HepG2 (cell line): Measurements from ENCODE around the gene FNDC3B. TPM values are rescaled to one million over a fixed set of nuclear protein-coding genes. Genes with fewer than 3 reads are reported as not detected.
A peak's percentile ranks its signal among the peaks of the same experiment; 100 is the strongest.

Experiments
- CBX1 ChIP-seq: IDR thresholded peaks from one replicate; pipeline ENCODE4 v1.6.1; 2016; ENCODE audit warnings: antibody characterized with exemption, low read depth
- HES4 ChIP-seq: sonication (generic); formaldehyde crosslinking; IDR thresholded peaks from 2 replicates; pipeline ENCODE4 v1.9.0; 2021; ENCODE audit warnings: mild to moderate bottlenecking, missing genetic modification reagents, borderline replicate concordance
- MNT ChIP-seq: fragments of 450-650 bp; IDR thresholded peaks from 2 replicates; pipeline ENCODE4 v1.6.1; 2016
- PAF1 ChIP-seq: IDR thresholded peaks from 2 replicates; pipeline ENCODE4 v1.6.1; 2016; ENCODE audit warnings: missing genetic modification reagents, missing compliant biosample characterization
- RBM22 ChIP-seq: fragments of 200-400 bp; formaldehyde crosslinking; optimal IDR thresholded peaks from 2 replicates; pipeline ENCODE3; 2017; ENCODE audit warnings: mild to moderate bottlenecking, low read length, moderate library complexity
- ZNF451 ChIP-seq: sonication (generic); formaldehyde crosslinking; IDR thresholded peaks from 2 replicates; pipeline ENCODE4 v1.5.0; 2020; ENCODE audit warnings: mild to moderate bottlenecking, missing genetic modification reagents
- polyA plus RNA-seq, 8 experiments: library from polyadenylated mRNA; depleted of rRNA in 3 of 8; stranded (reverse) in 7 of 8; unstranded in 1 of 8; fragments of >200 nt; fragmentation: Illumina TruSeq in 4 of 8; extraction: Trizol in 4 of 8; gene quantifications; 2 replicates each; pipeline versions ENCODE4 v1.2.1 to v1.2.3, GENCODE V29; 2011 to 2016; ENCODE audit warnings: low read depth in 4 of 8, missing spikeins in 1 of 8, mixed read lengths in 1 of 8; ENCODE audit not compliant: insufficient read depth in 1 of 8
- total RNA-seq, 5 experiments: library from RNA; depleted of rRNA; stranded (reverse); fragments of >200 nt; fragmentation: Illumina TruSeq; extraction: Trizol; gene quantifications; 2 replicates each; pipeline ENCODE4 v1.2.3, GENCODE V29; 2016; ENCODE audit warnings: low read depth in 1 of 5
- TF ChIP-seq, protein P1 (sequence below): IDR thresholded peaks from 2 replicates; pipeline ENCODE4 v1.6.1; 2012; ENCODE audit warnings: low read depth, low read length, improper control_type of control experiment
- TF ChIP-seq, protein P2 (sequence below): sonication (generic); formaldehyde crosslinking; IDR thresholded peaks from 2 replicates; pipeline ENCODE4 v1.5.0; 2020; ENCODE audit warnings: missing genetic modification reagents
- TF ChIP-seq, protein P3 (sequence below): sonication (generic); formaldehyde crosslinking; IDR thresholded peaks from 2 replicates; pipeline ENCODE4 v1.4.0; 2020; ENCODE audit warnings: missing genetic modification reagents, borderline replicate concordance

Gene FNDC3B
- total and polyA plus RNA-seq, 2 of the 13 experiments (the other 11 are each of a cell fraction or from before 2014, with no cell fraction given), result 74.8 to 103 TPM

GRCh38 chr3:172330413-172330812, 291.0 kb downstream of the FNDC3B start (continued):
- TF ChIP-seq, protein P1, sequence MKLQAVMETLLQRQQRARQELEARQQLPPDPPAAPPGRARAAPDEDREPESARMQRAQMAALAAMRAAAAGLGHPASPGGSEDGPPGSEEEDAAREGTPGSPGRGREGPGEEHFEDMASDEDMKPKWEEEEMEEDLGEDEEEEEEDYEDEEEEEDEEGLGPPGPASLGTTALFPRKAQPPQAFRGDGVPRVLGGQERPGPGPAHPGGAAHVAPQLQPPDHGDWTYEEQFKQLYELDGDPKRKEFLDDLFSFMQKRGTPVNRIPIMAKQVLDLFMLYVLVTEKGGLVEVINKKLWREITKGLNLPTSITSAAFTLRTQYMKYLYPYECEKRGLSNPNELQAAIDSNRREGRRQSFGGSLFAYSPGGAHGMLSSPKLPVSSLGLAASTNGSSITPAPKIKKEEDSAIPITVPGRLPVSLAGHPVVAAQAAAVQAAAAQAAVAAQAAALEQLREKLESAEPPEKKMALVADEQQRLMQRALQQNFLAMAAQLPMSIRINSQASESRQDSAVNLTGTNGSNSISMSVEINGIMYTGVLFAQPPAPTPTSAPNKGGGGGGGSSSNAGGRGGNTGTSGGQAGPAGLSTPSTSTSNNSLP, result no peak
- TF ChIP-seq PAF1 (CRISPR knock-in tag) (peak; percentile 36; the same call in 1 of the 2 replicates), CBX1 (no peak), ZNF451 (CRISPR knock-in tag) (no peak), HES4 (CRISPR knock-in tag) (no peak), RBM22 (peak; percentile 99), MNT (no peak)
- TF ChIP-seq, protein P2, sequence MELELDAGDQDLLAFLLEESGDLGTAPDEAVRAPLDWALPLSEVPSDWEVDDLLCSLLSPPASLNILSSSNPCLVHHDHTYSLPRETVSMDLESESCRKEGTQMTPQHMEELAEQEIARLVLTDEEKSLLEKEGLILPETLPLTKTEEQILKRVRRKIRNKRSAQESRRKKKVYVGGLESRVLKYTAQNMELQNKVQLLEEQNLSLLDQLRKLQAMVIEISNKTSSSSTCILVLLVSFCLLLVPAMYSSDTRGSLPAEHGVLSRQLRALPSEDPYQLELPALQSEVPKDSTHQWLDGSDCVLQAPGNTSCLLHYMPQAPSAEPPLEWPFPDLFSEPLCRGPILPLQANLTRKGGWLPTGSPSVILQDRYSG (CRISPR knock-in tag), result no peak
- TF ChIP-seq, protein P3, sequence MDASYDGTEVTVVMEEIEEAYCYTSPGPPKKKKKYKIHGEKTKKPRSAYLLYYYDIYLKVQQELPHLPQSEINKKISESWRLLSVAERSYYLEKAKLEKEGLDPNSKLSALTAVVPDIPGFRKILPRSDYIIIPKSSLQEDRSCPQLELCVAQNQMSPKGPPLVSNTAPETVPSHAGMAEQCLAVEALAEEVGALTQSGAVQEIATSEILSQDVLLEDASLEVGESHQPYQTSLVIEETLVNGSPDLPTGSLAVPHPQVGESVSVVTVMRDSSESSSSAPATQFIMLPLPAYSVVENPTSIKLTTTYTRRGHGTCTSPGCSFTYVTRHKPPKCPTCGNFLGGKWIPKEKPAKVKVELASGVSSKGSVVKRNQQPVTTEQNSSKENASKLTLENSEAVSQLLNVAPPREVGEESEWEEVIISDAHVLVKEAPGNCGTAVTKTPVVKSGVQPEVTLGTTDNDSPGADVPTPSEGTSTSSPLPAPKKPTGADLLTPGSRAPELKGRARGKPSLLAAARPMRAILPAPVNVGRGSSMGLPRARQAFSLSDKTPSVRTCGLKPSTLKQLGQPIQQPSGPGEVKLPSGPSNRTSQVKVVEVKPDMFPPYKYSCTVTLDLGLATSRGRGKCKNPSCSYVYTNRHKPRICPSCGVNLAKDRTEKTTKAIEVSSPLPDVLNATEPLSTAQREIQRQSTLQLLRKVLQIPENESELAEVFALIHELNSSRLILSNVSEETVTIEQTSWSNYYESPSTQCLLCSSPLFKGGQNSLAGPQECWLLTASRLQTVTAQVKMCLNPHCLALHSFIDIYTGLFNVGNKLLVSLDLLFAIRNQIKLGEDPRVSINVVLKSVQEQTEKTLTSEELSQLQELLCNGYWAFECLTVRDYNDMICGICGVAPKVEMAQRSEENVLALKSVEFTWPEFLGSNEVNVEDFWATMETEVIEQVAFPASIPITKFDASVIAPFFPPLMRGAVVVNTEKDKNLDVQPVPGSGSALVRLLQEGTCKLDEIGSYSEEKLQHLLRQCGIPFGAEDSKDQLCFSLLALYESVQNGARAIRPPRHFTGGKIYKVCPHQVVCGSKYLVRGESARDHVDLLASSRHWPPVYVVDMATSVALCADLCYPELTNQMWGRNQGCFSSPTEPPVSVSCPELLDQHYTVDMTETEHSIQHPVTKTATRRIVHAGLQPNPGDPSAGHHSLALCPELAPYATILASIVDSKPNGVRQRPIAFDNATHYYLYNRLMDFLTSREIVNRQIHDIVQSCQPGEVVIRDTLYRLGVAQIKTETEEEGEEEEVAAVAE (CRISPR knock-in tag), result no peak
